Pancreas (tissue), 10 donors: ENCODE results near the gene TNRC6C. TPM values are rescaled to one million over a fixed set of nuclear protein-coding genes. Genes with fewer than 3 reads are reported as not detected.

Experiments
- ATAC-seq, 4 donors: fragments of 200-7000 bp; cut with Tn5 transposase; one replicate each; pipeline versions ENCODE4 v1.8.0 to v1.9.1; 2020; ENCODE audit warnings: mild to moderate bottlenecking in 4 of 4, moderate library complexity in 4 of 4
- DNase-seq, 6 donors: peaks; one replicate each; pipeline ENCODE4 v3.0.0-alpha.2; 2020
- FAIRE-seq: peaks from 2 replicates; lab custom pipeline; 2012; peaks lifted over from hg19 to GRCh38; lab: Jason Lieb, UNC
- H3K27ac ChIP-seq, 4 donors: fragments of 200-600 bp; sonication (generic); 1 replicate in 3 of 4; 2 replicates in 1 of 4; pipeline versions ENCODE4 v1.5.0 to v1.8.0; 2020
- H3K27me3 ChIP-seq, 4 donors: fragments of 200-600 bp; one replicate each; pipeline ENCODE4 v1.8.0; 2021
- H3K36me3 ChIP-seq, 3 donors: fragments of 200-600 bp; sonication (generic) in 1 of 3; one replicate each; pipeline versions ENCODE4 v1.5.0 to v1.8.0; 2020 to 2021
- H3K4me1 ChIP-seq, 3 donors: fragments of 200-600 bp; one replicate each; pipeline ENCODE4 v1.8.0; 2021
- H3K4me3 ChIP-seq, 4 donors: fragments of 200-600 bp; sonication (generic) in 2 of 4; one replicate each; pipeline versions ENCODE4 v1.5.0 to v1.8.0; 2020 to 2021
- H3K9me3 ChIP-seq, 4 donors: fragments of 200-600 bp; one replicate each; pipeline ENCODE4 v1.8.0; 2021
- WGBS, 2 donors: extraction: QIAGEN DNeasy Blood & Tissue Kit; methylation state at CpG; one replicate each; pipeline ENCODE4 v1.1.7; 2013; 5-methylcytosine and 5-hydroxymethylcytosine counted together
- intact Hi-C, 3 donors: fragments of 100-400 bp; cut with DNase I; formaldehyde crosslinking; loops; one replicate each; pipeline versions ENCODE4 v1.11.1 to v1.14.2; 2022
- polyA plus RNA-seq, 2 donors: library from polyadenylated mRNA; stranded (reverse); fragments of 200-250 nt; gene quantifications; one replicate each; pipeline ENCODE4 v1.2.3, GENCODE V29; 2013
- total RNA-seq, 6 donors: library from RNA; stranded (reverse); fragmentation: NEBNext Ultra II Directional in 4 of 6; extraction: Animal tissue kit (Norgen Biotek cat#: 25700) in 4 of 6; gene quantifications; one replicate each; pipeline versions ENCODE4 v1.2.1 to v1.2.4, GENCODE V29; 2021 to 2023
- TF ChIP-seq, protein P1 (sequence below), 4 donors: fragments of 200-600 bp; sonication (generic) in 3 of 4; IDR thresholded peaks; one replicate each; pipeline versions ENCODE4 v1.5.0 to v1.8.0; 2021; ENCODE audit warnings: antibody characterized with exemption in 4 of 4
- donor health status: healthy with polysubstance abuse.
- donor health status: DM: no; HTN: no; CAD: no; lungs with moderate emphysema.
- donor health status: DM: no; HTN: no; CAD: no.
- donor health status: control.
- donor health status: control.
- donor health status: Bipolar disorder and iron deficiency.
- donor health status: DM: yes; HTN: yes; CAD: no.
- donor health status: DM: no; HTN: no; CAD: no.
- donor health status: DM: no; HTN: no; CAD: no.
- donor health status: DM: yes; HTN: yes; CAD: no.

The TNRC6C gene
- total and polyA plus RNA-seq, 8 donors: 4.0 to 15.5 (median 7.7) TPM

DNA sequence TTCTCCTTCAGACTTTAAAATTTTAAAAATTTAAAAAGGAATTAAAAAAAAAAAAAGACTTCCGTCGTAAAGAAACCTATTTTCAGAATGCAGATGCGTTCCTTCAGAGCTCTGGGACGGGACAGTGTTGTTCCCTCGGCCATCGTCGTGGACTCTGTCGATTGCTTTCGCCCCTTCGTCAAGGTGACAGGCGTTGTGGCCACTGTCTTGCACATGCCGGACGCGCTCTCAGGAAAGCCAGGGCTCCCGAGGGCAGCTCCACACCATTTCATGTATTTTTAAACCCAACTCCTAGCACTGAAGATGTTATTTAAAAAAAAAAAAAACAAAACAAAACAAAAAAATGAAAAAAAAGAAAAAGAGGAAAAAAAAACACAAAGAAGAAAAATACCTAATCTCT lies 147.7 kb downstream of the TNRC6C start:
- no peak for DNase-seq
- H3K4me1 ChIP-seq: no peaks in the 10 kb centered on the region
- no peaks in the 10 kb centered on the region for H3K27me3 ChIP-seq
- ATAC-seq: no peak
- 89 to 90% methylated on average over 15 of the region's 15 CpGs for WGBS, 2 donors
- H3K27ac ChIP-seq: no peak overlapping the region
- H3K4me3 ChIP-seq: no peak overlapping the region
- no peak for FAIRE-seq
- TF ChIP-seq, protein P1, sequence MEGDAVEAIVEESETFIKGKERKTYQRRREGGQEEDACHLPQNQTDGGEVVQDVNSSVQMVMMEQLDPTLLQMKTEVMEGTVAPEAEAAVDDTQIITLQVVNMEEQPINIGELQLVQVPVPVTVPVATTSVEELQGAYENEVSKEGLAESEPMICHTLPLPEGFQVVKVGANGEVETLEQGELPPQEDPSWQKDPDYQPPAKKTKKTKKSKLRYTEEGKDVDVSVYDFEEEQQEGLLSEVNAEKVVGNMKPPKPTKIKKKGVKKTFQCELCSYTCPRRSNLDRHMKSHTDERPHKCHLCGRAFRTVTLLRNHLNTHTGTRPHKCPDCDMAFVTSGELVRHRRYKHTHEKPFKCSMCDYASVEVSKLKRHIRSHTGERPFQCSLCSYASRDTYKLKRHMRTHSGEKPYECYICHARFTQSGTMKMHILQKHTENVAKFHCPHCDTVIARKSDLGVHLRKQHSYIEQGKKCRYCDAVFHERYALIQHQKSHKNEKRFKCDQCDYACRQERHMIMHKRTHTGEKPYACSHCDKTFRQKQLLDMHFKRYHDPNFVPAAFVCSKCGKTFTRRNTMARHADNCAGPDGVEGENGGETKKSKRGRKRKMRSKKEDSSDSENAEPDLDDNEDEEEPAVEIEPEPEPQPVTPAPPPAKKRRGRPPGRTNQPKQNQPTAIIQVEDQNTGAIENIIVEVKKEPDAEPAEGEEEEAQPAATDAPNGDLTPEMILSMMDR (IDR thresholded peaks at IDR 0.05): no peak
- no peaks in the 10 kb centered on the region for H3K9me3 ChIP-seq
- H3K36me3 ChIP-seq: no peaks in the 10 kb centered on the region
- intact Hi-C loops: no loop called here

DNA sequence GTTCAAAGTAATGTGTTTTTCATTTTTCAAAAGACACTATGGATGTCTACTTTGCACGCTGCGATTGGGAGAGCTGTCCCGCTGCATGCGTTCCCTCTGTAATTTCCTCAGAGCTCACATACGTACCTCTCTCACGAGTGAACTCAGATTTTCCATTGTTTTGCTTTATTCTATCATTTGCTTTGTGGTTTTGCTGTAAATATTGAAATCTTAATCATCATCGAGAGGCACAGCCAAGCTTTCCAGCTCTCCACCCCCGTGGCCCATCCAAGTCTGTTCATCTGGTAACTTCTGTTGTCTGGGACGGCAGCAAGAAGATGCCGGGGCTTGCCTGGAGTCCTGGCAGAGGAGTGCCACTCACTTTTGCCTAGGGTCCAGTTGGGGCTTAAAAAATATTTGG lies 149.0 kb downstream of the TNRC6C start:
- FAIRE-seq (no peak), DNase-seq (peak in 1 of 6 donors; percentile 1), ATAC-seq (no peak)
- H3K9me3 ChIP-seq: no peaks in the 10 kb centered on the region
- no peaks in the 10 kb centered on the region for H3K36me3 ChIP-seq
- TF ChIP-seq, protein P1 (IDR thresholded peaks at IDR 0.05): no peak
- WGBS, 2 donors: 85 to 89% methylated on average over 10 of the region's 10 CpGs
- no peaks in the 10 kb centered on the region for H3K27me3 ChIP-seq
- intact Hi-C loops: no loop called here
- H3K4me3 ChIP-seq: no peak overlapping the region
- H3K4me1 ChIP-seq: no peaks in the 10 kb centered on the region
- no peak overlapping the region for H3K27ac ChIP-seq

DNA sequence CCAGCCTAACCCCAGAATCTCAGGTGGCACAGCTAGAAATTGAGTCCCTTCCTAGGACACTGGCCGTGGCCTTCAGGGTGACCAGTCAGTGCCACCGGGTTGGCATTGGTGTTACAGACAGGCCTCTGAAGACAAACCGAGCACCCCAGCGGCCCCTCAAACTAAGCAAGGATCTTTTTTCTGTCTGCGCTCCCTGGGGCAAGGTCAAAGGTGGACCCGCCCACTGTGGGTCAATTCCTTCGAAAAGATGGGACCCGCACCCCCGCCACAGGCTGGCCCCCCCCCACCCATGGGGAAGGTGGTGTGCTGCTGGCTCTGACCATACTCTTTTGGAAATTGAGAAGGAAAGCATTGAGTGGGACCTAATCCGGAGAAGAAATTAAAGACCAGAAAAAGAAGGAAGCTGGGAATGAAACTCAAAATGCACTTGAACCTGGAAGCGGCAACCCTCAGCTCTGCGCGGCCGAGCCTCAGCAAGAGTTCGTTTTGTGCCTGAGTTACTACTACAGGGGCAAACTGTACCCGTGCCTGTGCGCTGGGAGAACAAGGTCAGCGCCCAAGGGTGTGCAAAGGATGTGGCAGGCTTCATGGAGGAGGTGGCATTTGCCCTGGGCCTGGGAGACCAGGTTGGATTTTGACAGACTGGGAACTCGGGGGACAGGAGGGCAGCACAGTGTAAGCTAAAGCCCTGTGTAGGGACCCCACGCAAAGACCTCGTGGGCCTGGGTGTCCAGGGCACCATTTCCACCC lies 149.6 kb downstream of the TNRC6C start:
- ATAC-seq (no peak), FAIRE-seq (no peak), DNase-seq (peak in 2 of 6 donors; percentile 8 to 13)
- H3K27me3 ChIP-seq: no peaks in the 10 kb centered on the region
- intact Hi-C loops: no loop called here
- 87 to 91% methylated on average over 21 of the region's 21 CpGs for WGBS, 2 donors
- no peaks in the 10 kb centered on the region for H3K4me1 ChIP-seq
- H3K36me3 ChIP-seq: no peaks in the 10 kb centered on the region
- no peaks in the 10 kb centered on the region for H3K9me3 ChIP-seq
- no peak overlapping the region for H3K4me3 ChIP-seq
- no peak overlapping the region for H3K27ac ChIP-seq
- TF ChIP-seq, protein P1 (IDR thresholded peaks at IDR 0.05): no peak

DNA sequence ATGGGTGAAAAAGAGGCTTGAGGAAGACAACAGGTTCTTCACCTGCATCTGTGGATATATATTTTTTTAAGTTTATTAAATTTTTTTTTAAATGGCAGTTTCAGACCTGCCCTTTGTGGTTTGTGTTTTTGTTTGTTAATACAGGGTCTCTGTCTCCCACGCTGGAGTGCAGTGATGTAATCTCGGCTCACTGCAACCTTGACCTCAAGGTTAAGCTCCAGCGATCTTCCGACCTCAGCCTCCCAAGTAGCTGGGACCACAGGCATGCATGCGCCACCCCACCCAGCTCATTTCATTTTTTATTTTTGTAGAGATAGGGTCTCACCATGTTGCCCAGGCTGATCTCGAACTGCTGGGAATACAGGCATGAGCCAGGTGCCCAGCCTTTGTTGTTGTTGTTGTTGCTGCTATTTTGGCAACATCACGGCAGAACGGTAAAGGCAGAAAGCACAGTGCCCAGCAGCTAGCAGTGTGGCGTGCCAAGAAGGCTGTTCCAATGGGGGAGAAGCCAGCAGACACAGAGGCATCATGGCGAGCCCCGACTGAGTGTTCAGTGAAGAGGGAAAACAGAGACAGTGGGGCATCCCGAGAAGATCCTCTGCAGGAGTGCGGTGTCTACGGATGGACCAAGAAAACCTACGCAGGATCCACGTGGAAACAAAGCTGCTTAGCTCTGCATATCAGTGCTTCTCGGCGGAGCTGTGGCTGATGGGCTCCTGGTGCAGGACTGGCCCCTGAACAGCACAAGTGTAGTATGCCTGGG lies 150.4 kb downstream of the TNRC6C start:
- Histone ChIP-seq H3K36me3 (no peaks in the 10 kb centered on the region), H3K27ac (no peak overlapping the region), H3K4me3 (no peak overlapping the region), H3K4me1 (no peaks in the 10 kb centered on the region), H3K9me3 (no peaks in the 10 kb centered on the region), H3K27me3 (no peaks in the 10 kb centered on the region)
- FAIRE-seq (no peak), ATAC-seq (no peak), DNase-seq (peak in 1 of 6 donors; percentile 5)
- WGBS, 2 donors: 69 to 78% methylated on average over 18 of the region's 18 CpGs
- TF ChIP-seq, protein P1 (IDR thresholded peaks at IDR 0.05): no peak
- intact Hi-C loops: no loop called here

DNA sequence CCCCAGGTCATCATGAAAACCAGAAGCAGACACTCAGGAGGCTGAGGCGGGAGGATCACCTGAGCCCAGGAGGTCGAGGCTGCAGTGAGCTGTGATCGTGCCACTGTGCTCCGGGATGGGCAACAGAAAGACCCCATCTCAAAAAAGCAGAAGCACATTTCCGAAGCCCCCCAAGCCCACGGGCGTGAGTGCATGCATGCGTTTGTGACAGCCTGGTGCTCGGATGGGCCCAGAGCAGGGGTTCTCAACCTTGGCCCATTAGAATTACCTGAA lies 150.9 kb downstream of the TNRC6C start:
- TF ChIP-seq, protein P1 (IDR thresholded peaks at IDR 0.05): no peak
- Histone ChIP-seq H3K4me3 (no peak overlapping the region), H3K9me3 (no peaks in the 10 kb centered on the region), H3K4me1 (no peaks in the 10 kb centered on the region), H3K27ac (no peak overlapping the region), H3K27me3 (no peaks in the 10 kb centered on the region), H3K36me3 (no peaks in the 10 kb centered on the region)
- intact Hi-C loops: no loop called here
- ATAC-seq (no peak), FAIRE-seq (no peak), DNase-seq (peak in 1 of 6 donors; percentile 5)
- WGBS, 2 donors: 79 to 93% methylated on average over 9 of the region's 9 CpGs
